Endothelial cell of umbilical vein (primary cell): ENCODE data around the gene PPIL1. TPM values are rescaled to one million over a fixed set of nuclear protein-coding genes. Genes with fewer than 3 reads are reported as not detected.

Experiments used
- BruUV-seq: library from RNA; stranded (reverse); fragments of 400-500 nt; replicated peaks from 2 replicates; lab custom pipeline; 2021; lab: Mats Ljungman, UMichigan
- CTCF ChIA-PET: fragments of 300-600, 350-600 bp; sonication (Branson Sonifier 250); formaldehyde crosslinking; loops from one replicate; lab custom pipeline; 2021; ENCODE audit warnings: antibody characterized with exemption, inconsistent platforms; lab: Charles Lee
- POLR2A ChIA-PET: fragments of 300-600, 350-600 bp; sonication (Branson Sonifier 250); formaldehyde crosslinking; loops from one replicate; lab custom pipeline; 2021; ENCODE audit warnings: antibody characterized with exemption, inconsistent platforms; lab: Charles Lee
- DNase-seq: peaks from one replicate; pipeline ENCODE4 v3.0.0-alpha.2; 2011; ENCODE audit warnings: low read depth, low spot score
- FAIRE-seq: peaks from 2 replicates; lab custom pipeline; 2011; peaks lifted over from hg19 to GRCh38; lab: Jason Lieb, UNC
- H2AFZ ChIP-seq: 2 replicates; pipeline ENCODE4 v1.6.0; 2012; ENCODE audit warnings: low read depth, low read length, control low read depth, inconsistent platforms
- H3K27ac ChIP-seq: 2 replicates; pipeline ENCODE4 v1.5.1; 2011; ENCODE audit warnings: low read depth, mild to moderate bottlenecking, control low read depth, low read length, moderate library complexity; ENCODE audit not compliant: insufficient read depth
- H3K27me3 ChIP-seq, 2 experiments: 2 replicates each; pipeline versions ENCODE4 v1.6.0 to v1.6.1; 2011; ENCODE audit warnings: low read length in 2 of 2, mixed read lengths in 1 of 2; ENCODE audit not compliant: control insufficient read depth in 2 of 2, insufficient read depth in 2 of 2
- H3K36me3 ChIP-seq, 2 experiments: 2 replicates in 1 of 2; 3 replicates in 1 of 2; pipeline ENCODE4 v1.5.1; 2011; ENCODE audit warnings: low read length in 2 of 2, mild to moderate bottlenecking in 1 of 2, moderate library complexity in 1 of 2; ENCODE audit not compliant: control insufficient read depth in 2 of 2, insufficient read depth in 2 of 2; ENCODE audit errors: extremely low read depth in 1 of 2
- H3K4me1 ChIP-seq: 3 replicates; pipeline ENCODE4 v1.5.1; 2011; ENCODE audit warnings: mild to moderate bottlenecking, low read length; ENCODE audit not compliant: control insufficient read depth, insufficient read depth; ENCODE audit errors: extremely low read depth
- H3K4me2 ChIP-seq: 2 replicates; pipeline ENCODE4 v1.6.1; 2011; ENCODE audit warnings: low read length, control low read depth, mixed read lengths; ENCODE audit not compliant: insufficient read depth
- H3K4me3 ChIP-seq, 3 experiments: fragments of 200-600 bp in 1 of 3; sonication (generic), shearing (Covaris generic) in 1 of 3; replicated peaks in 1 of 3; 2 replicates each; pipeline ENCODE4 v1.5.1; 2011 to 2016; ENCODE audit warnings: control low read depth in 3 of 3, low read length in 3 of 3, mild to moderate bottlenecking in 2 of 3, inconsistent platforms in 1 of 3, low read depth in 1 of 3, moderate library complexity in 1 of 3; ENCODE audit not compliant: insufficient read depth in 1 of 3
- H3K79me2 ChIP-seq: 2 replicates; pipeline ENCODE4 v1.6.0; 2012; ENCODE audit warnings: low read length, inconsistent platforms; ENCODE audit not compliant: control insufficient read depth, insufficient read depth
- H3K9ac ChIP-seq: replicated peaks from 2 replicates; pipeline ENCODE3; 2011; ENCODE audit warnings: low read length, control low read depth; ENCODE audit not compliant: insufficient read depth; ENCODE audit errors: extremely low read depth
- H3K9me1 ChIP-seq: replicated peaks from 3 replicates; pipeline ENCODE4 v1.6.0; 2011; ENCODE audit warnings: mild to moderate bottlenecking, low read length; ENCODE audit not compliant: control insufficient read depth, insufficient read depth; ENCODE audit errors: extremely low read depth
- H3K9me3 ChIP-seq: replicated peaks from 2 replicates; pipeline ENCODE4 v1.5.1; 2012; ENCODE audit warnings: low read length, inconsistent platforms; ENCODE audit not compliant: control insufficient read depth, insufficient read depth
- H4K20me1 ChIP-seq: replicated peaks from 2 replicates; pipeline ENCODE3; 2011; ENCODE audit warnings: mild to moderate bottlenecking, low read length; ENCODE audit not compliant: control insufficient read depth, insufficient read depth; ENCODE audit errors: extremely low read depth
- EZH2 ChIP-seq: IDR thresholded peaks from 2 replicates; pipeline ENCODE4 v1.6.1; 2012; ENCODE audit warnings: borderline replicate concordance, low read depth, mild to moderate bottlenecking, moderate library complexity, low read length, inconsistent platforms; ENCODE audit not compliant: severe bottlenecking
- FOS ChIP-seq: IDR thresholded peaks from 2 replicates; pipeline ENCODE4 v1.6.1; 2011; ENCODE audit warnings: mild to moderate bottlenecking, low read length, moderate library complexity, borderline replicate concordance; ENCODE audit not compliant: insufficient read depth
- GATA2 ChIP-seq: IDR thresholded peaks from 2 replicates; pipeline ENCODE4 v1.7.0; 2011; ENCODE audit warnings: low read depth, mild to moderate bottlenecking, moderate library complexity, mixed read lengths, low read length; ENCODE audit not compliant: insufficient read length, insufficient read depth
- JUN ChIP-seq: IDR thresholded peaks from 2 replicates; pipeline ENCODE4 v1.6.1; 2011; ENCODE audit warnings: borderline replicate concordance, low read depth; ENCODE audit not compliant: insufficient read length, insufficient read depth
- MYC ChIP-seq: IDR thresholded peaks from one replicate; pipeline ENCODE4 v1.6.1; 2011; ENCODE audit warnings: mild to moderate bottlenecking, low read depth, low read length
- POLR2A ChIP-seq: IDR thresholded peaks from 2 replicates; pipeline ENCODE4 v1.6.1; 2012; ENCODE audit warnings: low read depth, mild to moderate bottlenecking, control low read depth, low read length
- POLR2AphosphoS5 ChIP-seq: IDR thresholded peaks from 2 replicates; pipeline ENCODE4 v1.6.1; 2012; ENCODE audit warnings: low read depth, mild to moderate bottlenecking, control low read depth, low read length, moderate library complexity; ENCODE audit not compliant: insufficient read depth
- dilution Hi-C: fragments of 300-500 bp; cut with MboI; formaldehyde crosslinking; loops from one replicate; pipeline ENCODE4 v1.15.0; 2019; ENCODE audit warnings: low sequenced_read_pairs; ENCODE audit not compliant: extremely low pct_ligation_motif_present
- intact Hi-C: fragments of 100-400 bp; cut with micrococcal nuclease; formaldehyde crosslinking; loops from one replicate; pipeline ENCODE4 v1.10.0; 2022
- polyA plus RNA-seq, 4 experiments: library from polyadenylated mRNA; depleted of rRNA in 3 of 4; stranded (reverse) in 3 of 4; unstranded in 1 of 4; fragments of >200 nt; gene quantifications; 2 replicates each; pipeline versions ENCODE4 v1.2.1 to v1.2.3, GENCODE V29; 2011 to 2012; ENCODE audit warnings: missing spikeins in 1 of 4
- total RNA-seq: library from RNA; stranded (reverse); gene quantifications from 2 replicates; pipeline ENCODE4 v1.2.3, GENCODE V29; 2021
- TF ChIP-seq, protein P1 (sequence below): IDR thresholded peaks from 2 replicates; pipeline ENCODE4 v1.6.1; 2011; ENCODE audit not compliant: insufficient read depth, insufficient read length
- TF ChIP-seq, protein P2 (sequence below), 2 donors: IDR thresholded peaks; 1 replicate in 1 of 2; 2 replicates in 1 of 2; pipeline ENCODE4 v1.5.1; 2011; ENCODE audit warnings: low read length in 2 of 2, mild to moderate bottlenecking in 2 of 2, moderate library complexity in 2 of 2, control low read depth in 1 of 2, inconsistent platforms in 1 of 2, low read depth in 1 of 2; ENCODE audit not compliant: insufficient read depth in 1 of 2; ENCODE audit errors: extremely low read depth in 1 of 2

Gene PPIL1
- total and polyA plus RNA-seq, 2 donors (not counting 3 experiments of a cell fraction or from before 2014, with no cell fraction given), result 28.6 to 35.6 TPM

- TF ChIP-seq, protein P1, sequence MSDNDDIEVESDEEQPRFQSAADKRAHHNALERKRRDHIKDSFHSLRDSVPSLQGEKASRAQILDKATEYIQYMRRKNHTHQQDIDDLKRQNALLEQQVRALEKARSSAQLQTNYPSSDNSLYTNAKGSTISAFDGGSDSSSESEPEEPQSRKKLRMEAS, result no peak
- TF ChIP-seq, protein P2, sequence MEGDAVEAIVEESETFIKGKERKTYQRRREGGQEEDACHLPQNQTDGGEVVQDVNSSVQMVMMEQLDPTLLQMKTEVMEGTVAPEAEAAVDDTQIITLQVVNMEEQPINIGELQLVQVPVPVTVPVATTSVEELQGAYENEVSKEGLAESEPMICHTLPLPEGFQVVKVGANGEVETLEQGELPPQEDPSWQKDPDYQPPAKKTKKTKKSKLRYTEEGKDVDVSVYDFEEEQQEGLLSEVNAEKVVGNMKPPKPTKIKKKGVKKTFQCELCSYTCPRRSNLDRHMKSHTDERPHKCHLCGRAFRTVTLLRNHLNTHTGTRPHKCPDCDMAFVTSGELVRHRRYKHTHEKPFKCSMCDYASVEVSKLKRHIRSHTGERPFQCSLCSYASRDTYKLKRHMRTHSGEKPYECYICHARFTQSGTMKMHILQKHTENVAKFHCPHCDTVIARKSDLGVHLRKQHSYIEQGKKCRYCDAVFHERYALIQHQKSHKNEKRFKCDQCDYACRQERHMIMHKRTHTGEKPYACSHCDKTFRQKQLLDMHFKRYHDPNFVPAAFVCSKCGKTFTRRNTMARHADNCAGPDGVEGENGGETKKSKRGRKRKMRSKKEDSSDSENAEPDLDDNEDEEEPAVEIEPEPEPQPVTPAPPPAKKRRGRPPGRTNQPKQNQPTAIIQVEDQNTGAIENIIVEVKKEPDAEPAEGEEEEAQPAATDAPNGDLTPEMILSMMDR (IDR thresholded peaks at IDR 0.05; ENCODE audit: extremely low read depth in 1 of 2, insufficient read depth in 1 of 2, low read depth in 1 of 2, low read length in 2 of 2), result no peak
- TF ChIP-seq POLR2AphosphoS5 (no peak), GATA2 (no peak), POLR2A (no peak), EZH2 (no peak), JUN (no peak), MYC (no peak), FOS (no peak)
- no peak overlapping the region for H3K27ac ChIP-seq
- H3K4me3 ChIP-seq, result no peak overlapping the region
- intact Hi-C loops, result no loop called here
- H3K79me2 ChIP-seq, result no peaks in the 10 kb centered on the region
- H3K4me2 ChIP-seq, result no peak overlapping the region
- H3K9me1 ChIP-seq, result no peaks in the 10 kb centered on the region
- H4K20me1 ChIP-seq, result no peaks in the 10 kb centered on the region
- no peak overlapping the region for H2AFZ ChIP-seq
- H3K9me3 ChIP-seq, result no peaks in the 10 kb centered on the region
- DNase-seq, result peak; percentile 5
- no peaks in the 10 kb centered on the region for H3K27me3 ChIP-seq
- POLR2A ChIA-PET, result no interaction called here
- no peak for FAIRE-seq
- H3K36me3 ChIP-seq, result peaks cover 5 to 8% of the 10 kb centered on the region in 2 experiments
- no TSS peak for BruUV-seq
- CTCF ChIA-PET, result interaction anchor here (1.3 to 3.7 kb wide), 3 partner anchors 12 to 120 kb away, joined by 3 to 19 read pairs (median 5); partner anchors contain the start of gene C6orf89
- H3K4me1 ChIP-seq, result no peaks in the 10 kb centered on the region
- H3K9ac ChIP-seq, result no peak overlapping the region
- dilution Hi-C loops, result no loop called here
Measured at GRCh38 chr6:36897609-36898008, 23.0 kb upstream of the PPIL1 start.
